ENCODE measurements around the gene HYI. TPM values are rescaled to one million over a fixed set of nuclear protein-coding genes. Genes with fewer than 3 reads are reported as not detected.

Gene HYI
- total and polyA plus RNA-seq, 11 donors = 8.1 to 33.0 (median 20.9) TPM

DNA sequence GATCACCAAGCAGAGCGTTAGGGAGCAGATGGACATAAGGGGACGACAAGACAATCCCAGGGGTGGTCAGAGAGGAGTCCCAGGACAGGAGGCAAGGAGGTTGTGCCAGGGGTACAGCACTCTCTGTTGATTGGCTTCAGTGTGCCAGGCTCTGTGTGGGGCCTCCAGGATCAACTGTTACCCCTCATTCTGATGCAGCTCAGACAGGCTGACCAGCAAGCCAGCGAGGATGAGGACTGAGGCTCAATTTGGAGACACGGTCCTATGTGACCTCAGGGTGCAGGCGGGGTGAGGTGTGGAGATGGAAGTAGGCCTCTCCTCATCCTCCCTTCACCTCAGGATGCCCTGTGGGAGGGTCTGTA lies 4.0 kb downstream of the HYI start:
- no peaks in the 10 kb centered on the region for H3K9me3 ChIP-seq
- DNase-seq = peak in 1 of 5 donors; percentile 14
- no peak overlapping the region for H3K27ac ChIP-seq
- intact Hi-C loops (cut with DNase I) = loop anchor here in 1 of 10 donors (5.0 kb wide), 1 partner anchor 597 kb away; no protein-coding TSS in a partner anchor
- ATAC-seq = no peak
- H3K4me3 ChIP-seq = no peak overlapping the region
- TF ChIP-seq, protein P1, sequence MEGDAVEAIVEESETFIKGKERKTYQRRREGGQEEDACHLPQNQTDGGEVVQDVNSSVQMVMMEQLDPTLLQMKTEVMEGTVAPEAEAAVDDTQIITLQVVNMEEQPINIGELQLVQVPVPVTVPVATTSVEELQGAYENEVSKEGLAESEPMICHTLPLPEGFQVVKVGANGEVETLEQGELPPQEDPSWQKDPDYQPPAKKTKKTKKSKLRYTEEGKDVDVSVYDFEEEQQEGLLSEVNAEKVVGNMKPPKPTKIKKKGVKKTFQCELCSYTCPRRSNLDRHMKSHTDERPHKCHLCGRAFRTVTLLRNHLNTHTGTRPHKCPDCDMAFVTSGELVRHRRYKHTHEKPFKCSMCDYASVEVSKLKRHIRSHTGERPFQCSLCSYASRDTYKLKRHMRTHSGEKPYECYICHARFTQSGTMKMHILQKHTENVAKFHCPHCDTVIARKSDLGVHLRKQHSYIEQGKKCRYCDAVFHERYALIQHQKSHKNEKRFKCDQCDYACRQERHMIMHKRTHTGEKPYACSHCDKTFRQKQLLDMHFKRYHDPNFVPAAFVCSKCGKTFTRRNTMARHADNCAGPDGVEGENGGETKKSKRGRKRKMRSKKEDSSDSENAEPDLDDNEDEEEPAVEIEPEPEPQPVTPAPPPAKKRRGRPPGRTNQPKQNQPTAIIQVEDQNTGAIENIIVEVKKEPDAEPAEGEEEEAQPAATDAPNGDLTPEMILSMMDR (IDR thresholded peaks at IDR 0.05) = no peak
- no peak for TF ChIP-seq POLR2A (IDR thresholded peaks at IDR 0.05)
- H3K27me3 ChIP-seq = no peaks in the 10 kb centered on the region
- peaks cover 0 to 34% (median 8%) of the 10 kb centered on the region in 12 donors for H3K4me1 ChIP-seq
- peaks cover 0 to 76% (median 67%) of the 10 kb centered on the region in 9 donors for H3K36me3 ChIP-seq
- WGBS, 4 donors = 83 to 86% (median 84%) methylated on average over 2 to 5 of the region's 5 CpGs

DNA sequence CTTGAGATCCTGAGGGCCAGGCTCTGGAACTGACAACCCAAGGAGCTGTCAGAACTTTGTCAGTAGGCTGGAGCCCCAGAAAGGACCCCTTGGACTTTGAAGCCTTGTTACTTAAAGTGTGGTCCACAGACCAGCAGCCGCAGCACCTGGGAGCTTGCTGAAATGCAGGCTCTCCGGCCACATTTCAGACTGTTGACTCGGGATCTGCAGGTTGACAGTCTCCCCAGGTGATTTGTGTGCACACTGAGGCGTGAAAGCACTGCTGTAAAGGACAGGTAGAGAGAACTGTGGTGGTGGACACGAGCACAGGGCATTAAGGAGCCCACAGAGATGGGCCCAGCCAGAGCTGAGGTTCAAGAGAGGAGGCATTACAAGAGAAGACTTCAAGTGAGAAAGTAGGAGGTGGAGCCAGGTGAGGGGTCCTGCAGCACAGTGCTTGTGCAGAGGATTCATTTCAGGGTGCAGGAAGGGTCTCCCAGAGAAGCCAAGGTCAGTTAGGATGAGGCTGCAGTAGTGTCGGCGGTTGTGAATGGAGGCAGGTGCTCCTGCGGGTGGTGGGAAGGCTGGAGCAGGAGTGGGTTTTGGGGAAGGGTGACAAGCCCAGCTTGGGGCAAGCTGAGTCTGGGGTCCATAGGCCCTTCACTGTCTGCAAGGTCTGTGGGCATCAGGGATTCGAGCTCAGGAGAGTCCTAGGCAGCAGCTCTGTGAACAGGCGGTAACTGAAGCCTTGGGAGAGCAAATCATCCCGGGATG lies 4.6 kb downstream of the HYI start:
- Histone ChIP-seq H3K27ac (peak overlapping the region in 4 of 12 donors; percentile 7 to 50 (median 30)), H3K27me3 (no peaks in the 10 kb centered on the region), H3K9me3 (no peaks in the 10 kb centered on the region), H3K36me3 (peaks cover 0 to 82% (median 72%) of the 10 kb centered on the region in 9 donors), H3K4me1 (peaks cover 0 to 32% (median 7%) of the 10 kb centered on the region in 12 donors), H3K4me3 (no peak overlapping the region)
- TF ChIP-seq POLR2A (IDR thresholded peaks at IDR 0.05) = no peak
- TF ChIP-seq, protein P1 (IDR thresholded peaks at IDR 0.05) = no peak
- 91 to 94% (median 93%) methylated on average over 11 of the region's 11 CpGs for WGBS, 4 donors
- DNase-seq = peak in 2 of 5 donors; percentile 14 to 28
- intact Hi-C loops (cut with DNase I) = loop anchor here in 1 of 10 donors (5.0 kb wide), 1 partner anchor 597 kb away; no protein-coding TSS in a partner anchor
- ATAC-seq = no peak

DNA sequence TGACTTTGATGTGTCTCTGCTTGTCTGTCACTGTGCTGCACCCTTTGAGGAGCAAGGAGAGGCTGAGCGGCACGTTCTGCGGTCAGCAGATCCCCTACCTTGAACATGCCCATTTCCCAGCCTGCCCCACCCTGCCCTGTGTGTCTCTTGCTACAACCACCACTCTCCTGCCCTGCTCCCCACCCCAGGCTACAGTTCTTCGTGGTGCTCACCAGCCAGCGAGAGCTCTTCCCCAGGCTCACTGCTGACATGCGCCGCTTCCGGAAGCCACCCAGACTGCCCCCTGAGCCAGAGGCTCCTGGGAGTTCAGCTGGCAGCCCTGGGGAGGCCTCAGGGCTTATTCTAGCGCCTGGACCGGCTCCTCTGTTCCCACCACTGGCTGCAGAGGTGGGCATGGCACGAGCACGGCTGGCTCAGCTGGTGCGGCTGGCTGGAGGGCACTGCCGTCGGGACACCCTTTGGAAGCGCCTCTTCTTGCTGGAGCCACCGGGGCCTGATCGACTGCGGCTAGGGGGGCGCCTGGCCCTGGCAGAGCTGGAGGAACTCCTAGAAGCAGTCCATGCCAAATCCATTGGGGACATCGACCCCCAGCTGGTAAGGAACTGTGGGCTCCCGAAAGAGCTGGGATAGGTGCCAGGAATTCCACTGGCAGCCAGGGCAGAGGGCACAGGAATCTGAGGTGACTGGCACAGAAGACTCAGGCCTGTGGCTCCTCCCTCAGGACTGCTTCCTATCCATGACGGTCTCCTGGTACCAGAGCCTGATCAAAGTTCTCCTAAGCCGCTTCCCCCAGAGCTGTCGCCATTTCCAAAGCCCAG lies 5.6 kb downstream of the HYI start:
- H3K27me3 ChIP-seq = no peaks in the 10 kb centered on the region
- peak in 2 of 4 donors; percentile 26 to 29 for ATAC-seq
- no peak overlapping the region for H3K4me3 ChIP-seq
- H3K27ac ChIP-seq = peak overlapping the region in 6 of 12 donors; percentile 7 to 50 (median 34)
- 71 to 80% (median 74%) methylated on average over 11 to 25 of the region's 25 CpGs for WGBS, 4 donors
- peak in 2 of 5 donors; percentile 28 to 51 for DNase-seq
- intact Hi-C loops (cut with DNase I) = loop anchor here in 1 of 10 donors (5.0 kb wide), 1 partner anchor 596 kb away; no protein-coding TSS in a partner anchor
- peaks cover 0 to 27% (median 5%) of the 10 kb centered on the region in 12 donors for H3K4me1 ChIP-seq
- TF ChIP-seq, protein P1 (IDR thresholded peaks at IDR 0.05) = no peak
- TF ChIP-seq POLR2A (IDR thresholded peaks at IDR 0.05) = no peak
- H3K9me3 ChIP-seq = no peaks in the 10 kb centered on the region
- peaks cover 0 to 92% (median 83%) of the 10 kb centered on the region in 9 donors for H3K36me3 ChIP-seq

All from heart left ventricle (tissue), 16 donors.